Panc1 (cell line): ENCODE measurements around the gene SPATA21. TPM values are rescaled to one million over a fixed set of nuclear protein-coding genes. Genes with fewer than 3 reads are reported as not detected.

Experiments used
- ATAC-seq: fragments of 200-7000 bp; cut with Tn5 transposase; 2 replicates; pipeline ENCODE4 v1.9.1; 2020; ENCODE audit warnings: mild to moderate bottlenecking, moderate library complexity
- BruUV-seq: library from RNA; stranded (reverse); fragments of 400-500 nt; replicated peaks from 2 replicates; lab custom pipeline; 2021; lab: Mats Ljungman, UMichigan
- CTCF ChIA-PET: fragments of 300-600 bp; sonication (Branson Sonifier 250); formaldehyde crosslinking; loops from one replicate; lab custom pipeline; 2022; ENCODE audit warnings: antibody characterized with exemption; lab: Charles Lee
- POLR2A ChIA-PET: fragments of 300-600 bp; sonication (Branson Sonifier 250); formaldehyde crosslinking; loops from one replicate; lab custom pipeline; 2022; ENCODE audit warnings: antibody characterized with exemption; lab: Charles Lee
- DNase-seq: peaks from one replicate; pipeline ENCODE4 v3.0.0-alpha.2; 2010; ENCODE audit warnings: low read depth, low spot score
- H3K27ac ChIP-seq: 2 replicates; pipeline ENCODE4 v1.5.1; 2011; ENCODE audit warnings: mild to moderate bottlenecking, low read length, inconsistent platforms
- H3K27me3 ChIP-seq: fragments of 200-500 bp; sonication (Bioruptor generic); 2 replicates; pipeline ENCODE4 v1.6.0; 2014; ENCODE audit warnings: low read length, inconsistent platforms; ENCODE audit not compliant: control insufficient read depth, insufficient read depth
- H3K36me3 ChIP-seq: fragments of 200-500 bp; sonication (Bioruptor generic); 2 replicates; pipeline ENCODE4 v1.5.1; 2014; ENCODE audit warnings: inconsistent platforms, mild to moderate bottlenecking, low read length, moderate library complexity; ENCODE audit not compliant: control insufficient read depth, insufficient read depth
- H3K4me1 ChIP-seq: 2 replicates; pipeline ENCODE4 v1.5.1; 2011; ENCODE audit warnings: inconsistent platforms, mild to moderate bottlenecking, low read length, moderate library complexity; ENCODE audit not compliant: control insufficient read depth, insufficient read depth
- H3K4me3 ChIP-seq, 2 experiments: 2 replicates each; pipeline ENCODE4 v1.5.1; 2011 to 2012; ENCODE audit warnings: low read depth in 2 of 2, low read length in 2 of 2, mild to moderate bottlenecking in 2 of 2, inconsistent platforms in 1 of 2, moderate library complexity in 1 of 2
- H3K9me3 ChIP-seq: fragments of 200-500 bp; sonication (Bioruptor generic); 2 replicates; pipeline ENCODE4 v1.5.1; 2014; ENCODE audit warnings: low read depth, mild to moderate bottlenecking, inconsistent platforms, low read length, moderate library complexity; ENCODE audit not compliant: control insufficient read depth, insufficient read depth
- POLR2AphosphoS5 ChIP-seq: IDR thresholded peaks from 2 replicates; pipeline ENCODE4 v1.6.1; 2012; ENCODE audit warnings: mild to moderate bottlenecking, low read depth, low read length, moderate library complexity
- SIN3A ChIP-seq: IDR thresholded peaks from 2 replicates; pipeline ENCODE4 v1.6.1; 2012; ENCODE audit warnings: low read depth, mild to moderate bottlenecking, low read length, moderate library complexity, borderline replicate concordance; ENCODE audit not compliant: insufficient read depth
- TCF7L2 ChIP-seq: IDR thresholded peaks from 2 replicates; pipeline ENCODE4 v1.6.1; 2011; ENCODE audit warnings: mild to moderate bottlenecking, low read depth, low read length, inconsistent platforms
- in situ Hi-C: cut with HindIII; loops from 2 replicates; pipeline ENCODE4 v1.10.0; 2016; ENCODE audit warnings: low sequenced_read_pairs, low pct_unique_long_range_greater_than_20kb
- intact Hi-C: fragments of 100-400 bp; cut with micrococcal nuclease; formaldehyde crosslinking; loops from one replicate; pipeline ENCODE4 v1.10.0; 2022; ENCODE audit not compliant: unreplicated experiment
- total RNA-seq: library from RNA; stranded (reverse); gene quantifications from one replicate; pipeline ENCODE4 v1.2.1, GENCODE V29; 2021; ENCODE audit not compliant: unreplicated experiment
- TF ChIP-seq, protein P1 (sequence below): fragments of 450-650 bp; IDR thresholded peaks from 2 replicates; pipeline ENCODE4 v1.5.1; 2017; ENCODE audit warnings: mild to moderate bottlenecking
- TF ChIP-seq, protein P2 (sequence below), 2 experiments: IDR thresholded peaks; 2 replicates each; pipeline ENCODE4 v1.6.1; 2011 to 2012; ENCODE audit warnings: low read depth in 2 of 2, control low read depth in 1 of 2, low read length in 1 of 2, mild to moderate bottlenecking in 1 of 2, moderate library complexity in 1 of 2; ENCODE audit not compliant: insufficient read depth in 1 of 2

SPATA21 gene
- total RNA-seq, 1 experiment from 2014 or later = not detected

DNA sequence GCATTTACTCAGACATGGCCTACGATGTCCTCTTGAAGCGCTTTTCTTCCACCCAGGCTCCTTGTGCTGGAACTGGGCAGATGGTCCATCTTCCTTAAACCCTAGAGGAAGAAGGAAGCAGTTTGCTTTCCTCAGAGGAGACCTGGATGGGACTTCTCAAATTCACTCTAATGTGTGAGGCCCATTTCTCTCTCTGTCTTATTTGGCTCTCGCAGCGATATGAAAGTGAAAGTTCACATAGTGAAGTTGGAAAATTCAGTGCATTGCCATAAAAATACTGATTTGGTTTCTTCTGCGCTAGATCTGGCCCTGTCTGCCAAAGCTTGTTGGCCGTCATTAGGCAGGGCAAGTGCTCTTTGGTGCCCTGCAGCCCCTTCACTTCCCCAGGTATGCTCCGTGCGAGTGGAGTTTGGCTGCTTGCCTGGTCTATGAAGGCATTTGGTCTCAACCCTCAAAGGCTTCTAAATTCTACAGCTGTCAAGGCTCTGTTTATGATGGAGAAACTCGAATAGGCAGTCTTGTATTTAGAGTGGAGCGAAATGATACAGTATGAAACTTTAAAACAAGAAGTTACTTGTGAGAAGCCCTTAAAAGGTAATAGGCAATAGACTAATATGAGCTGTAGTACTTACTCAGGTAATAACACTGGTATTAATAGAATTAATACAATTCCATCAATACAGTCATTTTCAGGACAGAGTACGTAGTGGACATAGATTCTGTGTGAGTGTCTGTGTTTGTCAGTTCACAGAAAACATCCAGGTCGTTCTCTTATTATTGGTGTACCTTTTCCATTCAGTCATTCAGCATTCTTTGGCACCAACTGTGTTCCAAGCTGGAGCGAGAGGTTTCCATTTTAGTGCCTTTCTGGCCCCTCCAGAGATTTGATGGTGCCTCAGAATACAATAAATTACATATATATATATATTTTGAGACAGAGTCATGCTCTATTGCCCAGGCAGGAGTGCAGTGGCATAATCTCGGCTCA is 49.7 kb downstream of the SPATA21 start:
- H3K27ac ChIP-seq = peak overlapping the region; percentile 76
- peak overlapping the region; percentile 20 to 42 for H3K4me3 ChIP-seq
- H3K9me3 ChIP-seq = no peaks in the 10 kb centered on the region
- ATAC-seq (peak; percentile 18; the same call in 1 of the 2 replicates), DNase-seq (no peak)
- POLR2A ChIA-PET = interaction anchor here (0.5 to 0.7 kb wide), 2 partner anchors 75 to 146 kb away, joined by 3 to 10 read pairs; no protein-coding TSS in a partner anchor
- in situ Hi-C loops = no loop called here
- intact Hi-C loops = no loop called here
- TF ChIP-seq, protein P1, sequence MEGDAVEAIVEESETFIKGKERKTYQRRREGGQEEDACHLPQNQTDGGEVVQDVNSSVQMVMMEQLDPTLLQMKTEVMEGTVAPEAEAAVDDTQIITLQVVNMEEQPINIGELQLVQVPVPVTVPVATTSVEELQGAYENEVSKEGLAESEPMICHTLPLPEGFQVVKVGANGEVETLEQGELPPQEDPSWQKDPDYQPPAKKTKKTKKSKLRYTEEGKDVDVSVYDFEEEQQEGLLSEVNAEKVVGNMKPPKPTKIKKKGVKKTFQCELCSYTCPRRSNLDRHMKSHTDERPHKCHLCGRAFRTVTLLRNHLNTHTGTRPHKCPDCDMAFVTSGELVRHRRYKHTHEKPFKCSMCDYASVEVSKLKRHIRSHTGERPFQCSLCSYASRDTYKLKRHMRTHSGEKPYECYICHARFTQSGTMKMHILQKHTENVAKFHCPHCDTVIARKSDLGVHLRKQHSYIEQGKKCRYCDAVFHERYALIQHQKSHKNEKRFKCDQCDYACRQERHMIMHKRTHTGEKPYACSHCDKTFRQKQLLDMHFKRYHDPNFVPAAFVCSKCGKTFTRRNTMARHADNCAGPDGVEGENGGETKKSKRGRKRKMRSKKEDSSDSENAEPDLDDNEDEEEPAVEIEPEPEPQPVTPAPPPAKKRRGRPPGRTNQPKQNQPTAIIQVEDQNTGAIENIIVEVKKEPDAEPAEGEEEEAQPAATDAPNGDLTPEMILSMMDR = no peak
- TF ChIP-seq TCF7L2 = no peak
- no peak for TF ChIP-seq SIN3A
- TF ChIP-seq, protein P2, sequence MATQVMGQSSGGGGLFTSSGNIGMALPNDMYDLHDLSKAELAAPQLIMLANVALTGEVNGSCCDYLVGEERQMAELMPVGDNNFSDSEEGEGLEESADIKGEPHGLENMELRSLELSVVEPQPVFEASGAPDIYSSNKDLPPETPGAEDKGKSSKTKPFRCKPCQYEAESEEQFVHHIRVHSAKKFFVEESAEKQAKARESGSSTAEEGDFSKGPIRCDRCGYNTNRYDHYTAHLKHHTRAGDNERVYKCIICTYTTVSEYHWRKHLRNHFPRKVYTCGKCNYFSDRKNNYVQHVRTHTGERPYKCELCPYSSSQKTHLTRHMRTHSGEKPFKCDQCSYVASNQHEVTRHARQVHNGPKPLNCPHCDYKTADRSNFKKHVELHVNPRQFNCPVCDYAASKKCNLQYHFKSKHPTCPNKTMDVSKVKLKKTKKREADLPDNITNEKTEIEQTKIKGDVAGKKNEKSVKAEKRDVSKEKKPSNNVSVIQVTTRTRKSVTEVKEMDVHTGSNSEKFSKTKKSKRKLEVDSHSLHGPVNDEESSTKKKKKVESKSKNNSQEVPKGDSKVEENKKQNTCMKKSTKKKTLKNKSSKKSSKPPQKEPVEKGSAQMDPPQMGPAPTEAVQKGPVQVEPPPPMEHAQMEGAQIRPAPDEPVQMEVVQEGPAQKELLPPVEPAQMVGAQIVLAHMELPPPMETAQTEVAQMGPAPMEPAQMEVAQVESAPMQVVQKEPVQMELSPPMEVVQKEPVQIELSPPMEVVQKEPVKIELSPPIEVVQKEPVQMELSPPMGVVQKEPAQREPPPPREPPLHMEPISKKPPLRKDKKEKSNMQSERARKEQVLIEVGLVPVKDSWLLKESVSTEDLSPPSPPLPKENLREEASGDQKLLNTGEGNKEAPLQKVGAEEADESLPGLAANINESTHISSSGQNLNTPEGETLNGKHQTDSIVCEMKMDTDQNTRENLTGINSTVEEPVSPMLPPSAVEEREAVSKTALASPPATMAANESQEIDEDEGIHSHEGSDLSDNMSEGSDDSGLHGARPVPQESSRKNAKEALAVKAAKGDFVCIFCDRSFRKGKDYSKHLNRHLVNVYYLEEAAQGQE (IDR thresholded peaks at IDR 0.05; ENCODE audit: insufficient read depth in 1 of 2, low read depth in 2 of 2, low read length in 1 of 2) = no peak
- TF ChIP-seq POLR2AphosphoS5 = no peak
- BruUV-seq = no TSS peak
- CTCF ChIA-PET = no interaction called here
- no peaks in the 10 kb centered on the region for H3K27me3 ChIP-seq
- H3K36me3 ChIP-seq = no peaks in the 10 kb centered on the region
- peaks cover 64% of the 10 kb centered on the region for H3K4me1 ChIP-seq

DNA sequence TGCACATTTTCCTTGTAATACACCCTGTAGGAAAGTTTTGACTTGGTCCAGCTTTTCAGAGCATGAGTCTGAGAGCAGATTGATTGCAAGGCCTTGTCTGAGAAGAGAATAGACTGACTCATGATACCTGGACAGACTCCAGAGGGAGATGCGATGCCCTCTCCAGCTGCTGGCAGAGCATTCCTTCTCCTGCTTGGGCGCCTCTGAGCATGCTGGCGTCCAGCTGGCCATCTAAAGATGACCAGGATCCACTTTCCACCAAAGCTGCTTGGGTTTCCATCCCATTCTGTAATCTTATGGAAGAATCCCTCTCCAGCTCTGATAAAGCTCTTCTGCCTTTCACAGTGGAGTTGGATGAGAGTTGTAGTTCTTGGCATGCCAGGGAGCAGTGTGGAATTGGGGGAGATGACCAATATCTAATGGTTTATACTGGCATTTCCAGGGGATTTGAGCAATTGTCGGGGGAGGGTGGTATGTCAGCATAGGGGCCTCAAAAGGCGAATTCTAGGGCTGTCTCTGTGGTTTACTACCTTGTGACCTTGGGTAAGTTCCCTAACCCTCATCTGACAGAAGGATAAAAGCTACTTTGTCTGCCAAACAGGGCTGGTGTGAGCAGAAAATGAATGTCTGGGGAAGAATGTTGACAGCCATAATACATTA is 50.6 kb downstream of the SPATA21 start:
- Histone ChIP-seq H3K4me3 (peak overlapping the region; percentile 20 to 42), H3K9me3 (no peaks in the 10 kb centered on the region), H3K36me3 (no peaks in the 10 kb centered on the region), H3K27me3 (no peaks in the 10 kb centered on the region), H3K27ac (peak overlapping the region; percentile 76), H3K4me1 (peaks cover 55% of the 10 kb centered on the region)
- ATAC-seq (peak; percentile 82), DNase-seq (no peak)
- CTCF ChIA-PET = no interaction called here
- intact Hi-C loops = no loop called here
- POLR2A ChIA-PET = no interaction called here
- in situ Hi-C loops = no loop called here
- TF ChIP-seq, protein P1 = no peak
- TF ChIP-seq POLR2AphosphoS5 = no peak
- TF ChIP-seq, protein P2 (IDR thresholded peaks at IDR 0.05; ENCODE audit: insufficient read depth in 1 of 2, low read depth in 2 of 2, low read length in 1 of 2) = no peak
- TF ChIP-seq TCF7L2 = no peak
- no peak for TF ChIP-seq SIN3A
- no TSS peak for BruUV-seq
